Activated T-helper 1 cell treated with anti-CD3 and anti-CD28 coated beads, Interleukin-12 subunit alpha, Interleukin-12 subunit beta, Interleukin-2, Interleukin-4 antibody, amounts not matched to agents 30 ng/mL and 10 ng/mL and 1 ng/mL, durations not matched to agents 14 hours and 24 hours and 36 hours (primary cell): ENCODE measurements around the gene APOO. TPM values are rescaled to one million over a fixed set of nuclear protein-coding genes. Genes with fewer than 3 reads are reported as not detected.

Source experiments
- DNase-seq: peaks from one replicate; pipeline ENCODE4 v3.0.0; 2021; ENCODE audit warnings: low spot score
- H3K27ac Mint-ChIP-seq: one replicate; pipeline ENCODE4 v1.8.0; 2021; ENCODE audit warnings: mild to moderate bottlenecking, mixed read lengths
- H3K27me3 Mint-ChIP-seq: one replicate; pipeline ENCODE4 v1.8.0; 2022; ENCODE audit warnings: mild to moderate bottlenecking, moderate library complexity, mixed read lengths; ENCODE audit not compliant: insufficient read depth
- H3K36me3 Mint-ChIP-seq: one replicate; pipeline ENCODE4 v1.8.0; 2021; ENCODE audit warnings: low read depth, mixed read lengths
- H3K4me1 Mint-ChIP-seq: one replicate; pipeline ENCODE4 v1.8.0; 2021; ENCODE audit warnings: low read depth, mixed read lengths
- H3K4me3 Mint-ChIP-seq: one replicate; pipeline ENCODE4 v1.8.0; 2021; ENCODE audit warnings: mild to moderate bottlenecking, moderate library complexity, mixed read lengths
- H3K9me3 Mint-ChIP-seq: one replicate; pipeline ENCODE4 v1.8.0; 2021; ENCODE audit warnings: mixed read lengths
- intact Hi-C: fragments of 100-400 bp; cut with micrococcal nuclease; formaldehyde crosslinking; loops from one replicate; pipeline ENCODE4 v1.15.1; 2024
- total RNA-seq: library from RNA; stranded (reverse); gene quantifications from 2 replicates; pipeline ENCODE4 v1.2.3, GENCODE V29; 2022

Gene APOO
- total RNA-seq, 1 donor from 2014 or later, result 29.0 TPM

GRCh38 chrX:23799469-23800065, 108.2 kb downstream of the APOO start:
- no peak overlapping the region for H3K27ac Mint-ChIP-seq
- intact Hi-C loops, result no loop called here
- H3K4me1 Mint-ChIP-seq, result peaks cover 9% of the 10 kb centered on the region
- no peaks in the 10 kb centered on the region for H3K27me3 Mint-ChIP-seq
- DNase-seq, result no peak
- H3K4me3 Mint-ChIP-seq, result no peak overlapping the region
- no peaks in the 10 kb centered on the region for H3K9me3 Mint-ChIP-seq
- H3K36me3 Mint-ChIP-seq, result no peaks in the 10 kb centered on the region

GRCh38 chrX:23797371-23798128, 110.2 kb downstream of the APOO start:
- DNase-seq, result no peak
- Mint-ChIP-seq H3K36me3 (no peaks in the 10 kb centered on the region), H3K27ac (no peak overlapping the region), H3K9me3 (no peaks in the 10 kb centered on the region), H3K27me3 (no peaks in the 10 kb centered on the region), H3K4me1 (peaks cover 5% of the 10 kb centered on the region), H3K4me3 (no peak overlapping the region)
- intact Hi-C loops, result no loop called here

- Mint-ChIP-seq H3K9me3 (no peaks in the 10 kb centered on the region), H3K27me3 (no peaks in the 10 kb centered on the region), H3K4me1 (peaks cover 5% of the 10 kb centered on the region), H3K4me3 (no peak overlapping the region), H3K27ac (no peak overlapping the region), H3K36me3 (no peaks in the 10 kb centered on the region)
- intact Hi-C loops, result no loop called here
- no peak for DNase-seq
Measured at GRCh38 chrX:23795221-23795620, 112.5 kb downstream of the APOO start.

- no peak overlapping the region for H3K27ac Mint-ChIP-seq
- intact Hi-C loops, result no loop called here
- no peak for DNase-seq
- H3K36me3 Mint-ChIP-seq, result no peaks in the 10 kb centered on the region
- H3K27me3 Mint-ChIP-seq, result no peaks in the 10 kb centered on the region
- no peaks in the 10 kb centered on the region for H3K9me3 Mint-ChIP-seq
- H3K4me1 Mint-ChIP-seq, result peaks cover 5% of the 10 kb centered on the region
- no peak overlapping the region for H3K4me3 Mint-ChIP-seq
Measured at GRCh38 chrX:23792861-23793553, 114.7 kb downstream of the APOO start.

- peaks cover 8% of the 10 kb centered on the region for H3K4me1 Mint-ChIP-seq
- peaks cover 8% of the 10 kb centered on the region for H3K36me3 Mint-ChIP-seq
- H3K27ac Mint-ChIP-seq, result no peak overlapping the region
- intact Hi-C loops, result no loop called here
- H3K9me3 Mint-ChIP-seq, result no peaks in the 10 kb centered on the region
- no peak overlapping the region for H3K4me3 Mint-ChIP-seq
- DNase-seq, result no peak
- H3K27me3 Mint-ChIP-seq, result no peaks in the 10 kb centered on the region
Measured at GRCh38 chrX:23790155-23790497, 117.6 kb downstream of the APOO start.

GRCh38 chrX:23789386-23790154, 118.2 kb downstream of the APOO start:
- intact Hi-C loops, result no loop called here
- no peaks in the 10 kb centered on the region for H3K27me3 Mint-ChIP-seq
- no peak overlapping the region for H3K4me3 Mint-ChIP-seq
- H3K27ac Mint-ChIP-seq, result no peak overlapping the region
- peaks cover 13% of the 10 kb centered on the region for H3K4me1 Mint-ChIP-seq
- H3K36me3 Mint-ChIP-seq, result peaks cover 13% of the 10 kb centered on the region
- no peak for DNase-seq
- H3K9me3 Mint-ChIP-seq, result no peaks in the 10 kb centered on the region

GRCh38 chrX:23788946-23789345, 118.8 kb downstream of the APOO start:
- intact Hi-C loops, result no loop called here
- peaks cover 20% of the 10 kb centered on the region for H3K4me1 Mint-ChIP-seq
- DNase-seq, result no peak
- peaks cover 20% of the 10 kb centered on the region for H3K36me3 Mint-ChIP-seq
- no peaks in the 10 kb centered on the region for H3K27me3 Mint-ChIP-seq
- no peak overlapping the region for H3K27ac Mint-ChIP-seq
- no peaks in the 10 kb centered on the region for H3K9me3 Mint-ChIP-seq
- H3K4me3 Mint-ChIP-seq, result no peak overlapping the region

GRCh38 chrX:23788521-23788920, 119.2 kb downstream of the APOO start:
- Mint-ChIP-seq H3K4me3 (no peak overlapping the region), H3K36me3 (peaks cover 24% of the 10 kb centered on the region), H3K27ac (no peak overlapping the region), H3K9me3 (no peaks in the 10 kb centered on the region), H3K27me3 (no peaks in the 10 kb centered on the region), H3K4me1 (peaks cover 22% of the 10 kb centered on the region)
- intact Hi-C loops, result no loop called here
- no peak for DNase-seq

GRCh38 chrX:23787745-23788118, 120.0 kb downstream of the APOO start:
- no peak for DNase-seq
- no peaks in the 10 kb centered on the region for H3K9me3 Mint-ChIP-seq
- H3K27ac Mint-ChIP-seq, result no peak overlapping the region
- no peaks in the 10 kb centered on the region for H3K27me3 Mint-ChIP-seq
- peaks cover 24% of the 10 kb centered on the region for H3K36me3 Mint-ChIP-seq
- H3K4me1 Mint-ChIP-seq, result peaks cover 23% of the 10 kb centered on the region
- no peak overlapping the region for H3K4me3 Mint-ChIP-seq
- intact Hi-C loops, result no loop called here

GRCh38 chrX:23786268-23786815, 121.4 kb downstream of the APOO start:
- H3K4me3 Mint-ChIP-seq, result no peak overlapping the region
- peaks cover 24% of the 10 kb centered on the region for H3K36me3 Mint-ChIP-seq
- H3K27ac Mint-ChIP-seq, result no peak overlapping the region
- no peaks in the 10 kb centered on the region for H3K9me3 Mint-ChIP-seq
- H3K4me1 Mint-ChIP-seq, result peaks cover 34% of the 10 kb centered on the region
- DNase-seq, result no peak
- intact Hi-C loops, result no loop called here
- H3K27me3 Mint-ChIP-seq, result no peaks in the 10 kb centered on the region

- H3K4me3 Mint-ChIP-seq, result peak overlapping the region; percentile 97
- H3K4me1 Mint-ChIP-seq, result peaks cover 38% of the 10 kb centered on the region
- H3K27ac Mint-ChIP-seq, result peak overlapping the region; percentile 44
- intact Hi-C loops, result no loop called here
- H3K36me3 Mint-ChIP-seq, result peaks cover 24% of the 10 kb centered on the region
- no peaks in the 10 kb centered on the region for H3K9me3 Mint-ChIP-seq
- DNase-seq, result no peak
- no peaks in the 10 kb centered on the region for H3K27me3 Mint-ChIP-seq
Measured at GRCh38 chrX:23785580-23785979, 122.2 kb downstream of the APOO start.

GRCh38 chrX:23784470-23785331, 123.0 kb downstream of the APOO start:
- no peaks in the 10 kb centered on the region for H3K9me3 Mint-ChIP-seq
- peak overlapping the region; percentile 92 for H3K27ac Mint-ChIP-seq
- intact Hi-C loops, result loop anchor here (5.0 kb wide), 2 partner anchors 368 to 698 kb away; no protein-coding TSS in a partner anchor
- peaks cover 24% of the 10 kb centered on the region for H3K36me3 Mint-ChIP-seq
- H3K4me3 Mint-ChIP-seq, result peak overlapping the region; percentile 97
- no peaks in the 10 kb centered on the region for H3K27me3 Mint-ChIP-seq
- H3K4me1 Mint-ChIP-seq, result peaks cover 38% of the 10 kb centered on the region
- DNase-seq, result no peak
